ENCODE measurements around the gene CDK5R1.
A peak's percentile ranks its signal among the peaks of the same experiment; 100 is the strongest.
"Not testable (repeated sequence)": the region's sequence is repeated elsewhere in the genome, so short reads cannot be mapped to it uniquely, and the experiment has no call there.

Gene CDK5R1

GRCh38 chr17:32486701-32487472 is at the start of gene CDK5R1:
Gene CDK5R1, plus strand, starts transcription at chr17:32486993. Its CDS starts 628 bp downstream, at chr17:32487621.
- DNase-seq (ENCODE audit: low read depth in 2 of 2): no peak

GRCh38 chr17:32440722-32441121 is 46.1 kb upstream of the CDK5R1 start:
- DNase-seq (ENCODE audit: low read depth in 2 of 2): no peak

GRCh38 chr17:32441886-32442285 is 44.9 kb upstream of the CDK5R1 start:
- no peak for DNase-seq (ENCODE audit: low read depth in 2 of 2)

- DNase-seq (ENCODE audit: low read depth in 2 of 2): no peak
Observed at GRCh38 chr17:32443827-32444300, 42.9 kb upstream of the CDK5R1 start.

- peak; percentile 91 for DNase-seq (ENCODE audit: low read depth in 2 of 2)
Observed at GRCh38 chr17:32444301-32445073, 42.3 kb upstream of the CDK5R1 start, which contains the start of gene PSMD11. Gene PSMD11, plus strand, starts transcription at chr17:32444510. Its CDS starts 14 bp downstream, at chr17:32444524.

GRCh38 chr17:32445074-32445415 is 41.7 kb upstream of the CDK5R1 start:
- DNase-seq (ENCODE audit: low read depth in 2 of 2): no peak

- DNase-seq (ENCODE audit: low read depth in 2 of 2): no peak
Observed at GRCh38 chr17:32445497-32445896, 41.3 kb upstream of the CDK5R1 start.

- DNase-seq (ENCODE audit: low read depth in 2 of 2): no peak
Observed at GRCh38 chr17:32445971-32446370, 40.8 kb upstream of the CDK5R1 start.

GRCh38 chr17:32446949-32447348 is 39.8 kb upstream of the CDK5R1 start:
- no peak for DNase-seq (ENCODE audit: low read depth in 2 of 2)

- DNase-seq (ENCODE audit: low read depth in 2 of 2): no peak
Observed at GRCh38 chr17:32449963-32450362, 36.8 kb upstream of the CDK5R1 start.

GRCh38 chr17:32450379-32450778 is 36.4 kb upstream of the CDK5R1 start:
- not testable (repeated sequence) for DNase-seq (ENCODE audit: low read depth in 2 of 2)

- no peak for DNase-seq (ENCODE audit: low read depth in 2 of 2)
Observed at GRCh38 chr17:32451879-32452278, 34.9 kb upstream of the CDK5R1 start.

GRCh38 chr17:32452281-32452680 is 34.5 kb upstream of the CDK5R1 start:
- DNase-seq (ENCODE audit: low read depth in 2 of 2): no peak

- DNase-seq (ENCODE audit: low read depth in 2 of 2): no peak
Observed at GRCh38 chr17:32453370-32453769, 33.4 kb upstream of the CDK5R1 start.

- DNase-seq (ENCODE audit: low read depth in 2 of 2): no peak
Observed at GRCh38 chr17:32458371-32458770, 28.4 kb upstream of the CDK5R1 start.

- no peak for DNase-seq (ENCODE audit: low read depth in 2 of 2)
Observed at GRCh38 chr17:32460054-32460453, 26.7 kb upstream of the CDK5R1 start.

- DNase-seq (ENCODE audit: low read depth in 2 of 2): no peak
Observed at GRCh38 chr17:32461498-32461852, 25.3 kb upstream of the CDK5R1 start.

GRCh38 chr17:32461853-32462617 is 24.8 kb upstream of the CDK5R1 start:
- DNase-seq (ENCODE audit: low read depth in 2 of 2): no peak

- DNase-seq (ENCODE audit: low read depth in 2 of 2): no peak
Observed at GRCh38 chr17:32463304-32463703, 23.5 kb upstream of the CDK5R1 start.

GRCh38 chr17:32464374-32464773 is 22.4 kb upstream of the CDK5R1 start:
- no peak for DNase-seq (ENCODE audit: low read depth in 2 of 2)

GRCh38 chr17:32467949-32468348 is 18.8 kb upstream of the CDK5R1 start:
- DNase-seq (ENCODE audit: low read depth in 2 of 2): no peak
